PC-9 (cell line): ENCODE results near the gene KCNC3. TPM values are rescaled to one million over a fixed set of nuclear protein-coding genes. Genes with fewer than 3 reads are reported as not detected.

Source experiments
- BruUV-seq: library from RNA; stranded (reverse); fragments of 400-500 nt; replicated peaks from 2 replicates; lab custom pipeline; 2021; lab: Mats Ljungman, UMichigan
- CTCF ChIA-PET: fragments of 300-600 bp; sonication (Branson Sonifier 250); formaldehyde crosslinking; loops from one replicate; lab custom pipeline; 2022; ENCODE audit warnings: antibody characterized with exemption; lab: Charles Lee
- POLR2A ChIA-PET: fragments of 300-600 bp; sonication (Branson Sonifier 250); formaldehyde crosslinking; loops from one replicate; lab custom pipeline; 2022; ENCODE audit warnings: antibody characterized with exemption; ENCODE audit not compliant: unreplicated experiment; lab: Charles Lee
- DNase-seq, 2 experiments: peaks; one replicate each; pipeline versions ENCODE4 v3.0.0 to v3.0.0-alpha.2; 2015 to 2022; ENCODE audit warnings: mixed read lengths in 1 of 2
- H2AFZ ChIP-seq: fragments of 200-600 bp; sonication (generic); 2 replicates; pipeline ENCODE4 v1.8.1; 2017; ENCODE audit warnings: antibody characterized with exemption
- H3F3A ChIP-seq: fragments of 200-600 bp; sonication (generic); 2 replicates; pipeline ENCODE4 v1.8.1; 2017; ENCODE audit warnings: antibody characterized with exemption, mild to moderate bottlenecking, low read depth; ENCODE audit not compliant: insufficient read depth
- H3K27ac ChIP-seq: fragments of 200-600 bp; sonication (generic); 2 replicates; pipeline ENCODE4 v1.6.1; 2016; ENCODE audit warnings: mixed run types
- H3K27me3 ChIP-seq: fragments of 200-600 bp; sonication (generic); 2 replicates; pipeline ENCODE4 v1.6.1; 2016; ENCODE audit warnings: low read depth, mixed run types; ENCODE audit not compliant: insufficient read depth
- H3K36me3 ChIP-seq: fragments of 200-600 bp; sonication (generic); 2 replicates; pipeline ENCODE4 v1.6.1; 2016; ENCODE audit warnings: low read depth, mixed run types
- H3K4me1 ChIP-seq: fragments of 200-600 bp; sonication (generic); replicated peaks from 2 replicates; pipeline ENCODE4 v1.6.1; 2016; ENCODE audit warnings: mixed run types; ENCODE audit not compliant: insufficient read depth
- H3K4me2 ChIP-seq: fragments of 200-600 bp; sonication (generic); 2 replicates; pipeline ENCODE4 v1.6.1; 2017; ENCODE audit warnings: mixed run types
- H3K4me3 ChIP-seq: fragments of 200-600 bp; sonication (generic); 2 replicates; pipeline ENCODE4 v1.6.1; 2016; ENCODE audit warnings: mixed run types
- H3K79me2 ChIP-seq: fragments of 200-600 bp; sonication (generic); 2 replicates; pipeline ENCODE4 v1.6.1; 2017; ENCODE audit warnings: low read depth, mixed run types
- H3K9me2 ChIP-seq: fragments of 200-600 bp; sonication (generic); 2 replicates; pipeline ENCODE4 v1.8.1; 2017; ENCODE audit warnings: mild to moderate bottlenecking; ENCODE audit not compliant: insufficient read depth
- H3K9me3 ChIP-seq: fragments of 200-600 bp; sonication (generic); 2 replicates; pipeline ENCODE4 v1.8.1; 2016; ENCODE audit warnings: low read depth; ENCODE audit not compliant: insufficient read depth
- H4K20me1 ChIP-seq: fragments of 200-600 bp; sonication (generic); 2 replicates; pipeline ENCODE4 v1.8.1; 2017; ENCODE audit not compliant: insufficient read depth
- CTCF ChIP-seq: fragments of 200-600 bp; sonication (generic); conservative IDR thresholded peaks from 2 replicates; pipeline ENCODE4 v1.6.1; 2017; ENCODE audit warnings: mixed run types, antibody characterized with exemption, mild to moderate bottlenecking, moderate library complexity
- EZH2 ChIP-seq: fragments of 200-600 bp; sonication (generic); IDR thresholded peaks from 2 replicates; pipeline ENCODE4 v1.8.0; 2017; ENCODE audit warnings: antibody characterized with exemption, low read depth
- intact Hi-C: fragments of 100-400 bp; cut with micrococcal nuclease; formaldehyde crosslinking; loops from one replicate; pipeline ENCODE4 v1.10.0; 2022; ENCODE audit not compliant: unreplicated experiment
- total RNA-seq: library from RNA; stranded (reverse); gene quantifications from 2 replicates; pipeline ENCODE4 v1.2.3, GENCODE V29; 2021

The KCNC3 gene
- total RNA-seq, 1 experiment from 2014 or later, result 9.0 TPM

GRCh38 chr19:50292216-50292827 is 36.9 kb downstream of the KCNC3 start:
- Histone ChIP-seq H4K20me1 (0 out of 2 replicates have a peak, but pooled peaks cover 2% of the 10 kb centered on the region), H3K4me3 (no peak overlapping the region), H3K27me3 (no peaks in the 10 kb centered on the region), H3K27ac (no peak overlapping the region), H2AFZ (no peak overlapping the region), H3K9me3 (no peaks in the 10 kb centered on the region), H3K4me2 (no peak overlapping the region), H3K9me2 (no peaks in the 10 kb centered on the region), H3F3A (0 out of 2 replicates have a peak, but pooled peaks cover 3% of the 10 kb centered on the region), H3K4me1 (no peaks in the 10 kb centered on the region), H3K79me2 (no peaks in the 10 kb centered on the region), H3K36me3 (peaks cover 8% of the 10 kb centered on the region; the same call in 1 of the 2 replicates)
- TF ChIP-seq EZH2 (no peak), CTCF (no peak)
- ChIA-PET CTCF (no interaction called here), POLR2A (no interaction called here)
- DNase-seq, result no peak
- no TSS peak for BruUV-seq
- intact Hi-C loops, result no loop called here

DNA sequence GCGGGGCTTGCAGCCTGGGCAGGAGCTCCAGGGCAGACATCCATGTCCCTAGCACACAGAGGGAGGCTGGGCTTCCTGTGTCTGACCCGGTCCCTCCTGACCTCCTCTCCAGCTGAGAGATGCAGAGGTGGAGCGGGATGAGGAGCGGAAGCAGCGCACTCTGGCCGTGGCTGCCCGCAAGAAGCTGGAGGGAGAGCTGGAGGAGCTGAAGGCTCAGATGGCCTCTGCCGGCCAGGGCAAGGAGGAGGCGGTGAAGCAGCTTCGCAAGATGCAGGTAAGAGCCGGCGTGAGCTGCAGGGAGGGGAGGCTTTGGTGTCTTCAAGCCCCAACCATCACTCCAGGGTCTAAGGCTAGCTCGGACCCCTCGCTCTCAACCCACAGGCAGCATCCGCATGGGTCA is 38.4 kb downstream of the KCNC3 start:
- TF ChIP-seq EZH2 (no peak), CTCF (no peak)
- no peak for DNase-seq
- peaks cover 23% of the 10 kb centered on the region; the same call in 1 of the 2 replicates for H3K36me3 ChIP-seq
- ChIA-PET POLR2A (no interaction called here), CTCF (no interaction called here)
- no peaks in the 10 kb centered on the region for H3K27me3 ChIP-seq
- H3K27ac ChIP-seq, result no peak overlapping the region
- H3K4me1 ChIP-seq, result no peaks in the 10 kb centered on the region
- H3K4me2 ChIP-seq, result no peak overlapping the region
- intact Hi-C loops, result no loop called here
- no peak overlapping the region for H2AFZ ChIP-seq
- H3F3A ChIP-seq, result no peaks in the 10 kb centered on the region
- no peaks in the 10 kb centered on the region for H3K9me2 ChIP-seq
- no peak overlapping the region for H3K4me3 ChIP-seq
- BruUV-seq, result no TSS peak
- H3K79me2 ChIP-seq, result no peaks in the 10 kb centered on the region
- H4K20me1 ChIP-seq, result 0 out of 2 replicates have a peak, but pooled peaks cover 2% of the 10 kb centered on the region
- no peaks in the 10 kb centered on the region for H3K9me3 ChIP-seq

GRCh38 chr19:50290011-50290410 is 39.2 kb downstream of the KCNC3 start:
- Histone ChIP-seq H3K4me3 (no peak overlapping the region), H3K9me2 (no peaks in the 10 kb centered on the region), H3K27me3 (no peaks in the 10 kb centered on the region), H3F3A (no peaks in the 10 kb centered on the region), H3K4me1 (no peaks in the 10 kb centered on the region), H3K79me2 (no peaks in the 10 kb centered on the region), H3K4me2 (no peak overlapping the region), H3K36me3 (peaks cover 31% of the 10 kb centered on the region; the same call in 1 of the 2 replicates), H4K20me1 (0 out of 2 replicates have a peak, but pooled peaks cover 2% of the 10 kb centered on the region), H2AFZ (no peak overlapping the region), H3K27ac (no peak overlapping the region), H3K9me3 (no peaks in the 10 kb centered on the region; the same call in 1 of the 2 replicates)
- BruUV-seq, result no TSS peak
- no peak for DNase-seq
- CTCF ChIA-PET, result no interaction called here
- TF ChIP-seq CTCF, result no peak
- no peak for TF ChIP-seq EZH2
- POLR2A ChIA-PET, result no interaction called here
- intact Hi-C loops, result no loop called here
